ENCODE results near the gene NUAK1.

DNA sequence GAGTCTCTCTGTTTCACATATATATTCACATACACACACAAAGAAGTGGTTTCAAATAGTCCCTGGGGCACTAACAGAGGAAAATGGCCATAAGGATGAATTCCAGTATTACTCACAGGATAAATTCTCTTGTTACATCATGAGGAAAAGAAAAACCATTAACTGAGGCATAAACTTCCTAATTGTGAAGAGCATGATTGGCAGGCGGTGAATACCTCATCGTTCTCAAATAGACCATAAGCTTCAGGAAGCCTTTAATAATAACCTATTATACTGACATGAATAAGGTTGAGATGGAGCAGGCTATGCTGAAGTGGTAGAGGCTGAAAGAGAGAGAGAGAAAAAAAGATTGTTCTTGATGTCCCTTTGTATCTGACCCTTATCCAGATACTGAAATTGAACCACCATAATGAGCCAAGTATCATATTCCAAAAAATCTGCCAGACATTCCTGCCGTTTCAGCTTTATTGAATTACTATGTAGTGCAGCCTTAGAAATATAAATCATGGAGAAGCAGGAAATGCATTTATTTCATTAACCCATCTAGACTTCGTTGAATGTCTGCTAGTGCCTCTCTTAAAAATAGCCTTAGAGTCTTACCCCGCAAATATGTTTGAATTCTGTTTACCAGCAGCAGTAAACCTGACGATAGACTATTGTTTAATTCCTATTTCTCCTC, 86.8 kb downstream of the NUAK1 start:
- TF ChIP-seq, protein P1, sequence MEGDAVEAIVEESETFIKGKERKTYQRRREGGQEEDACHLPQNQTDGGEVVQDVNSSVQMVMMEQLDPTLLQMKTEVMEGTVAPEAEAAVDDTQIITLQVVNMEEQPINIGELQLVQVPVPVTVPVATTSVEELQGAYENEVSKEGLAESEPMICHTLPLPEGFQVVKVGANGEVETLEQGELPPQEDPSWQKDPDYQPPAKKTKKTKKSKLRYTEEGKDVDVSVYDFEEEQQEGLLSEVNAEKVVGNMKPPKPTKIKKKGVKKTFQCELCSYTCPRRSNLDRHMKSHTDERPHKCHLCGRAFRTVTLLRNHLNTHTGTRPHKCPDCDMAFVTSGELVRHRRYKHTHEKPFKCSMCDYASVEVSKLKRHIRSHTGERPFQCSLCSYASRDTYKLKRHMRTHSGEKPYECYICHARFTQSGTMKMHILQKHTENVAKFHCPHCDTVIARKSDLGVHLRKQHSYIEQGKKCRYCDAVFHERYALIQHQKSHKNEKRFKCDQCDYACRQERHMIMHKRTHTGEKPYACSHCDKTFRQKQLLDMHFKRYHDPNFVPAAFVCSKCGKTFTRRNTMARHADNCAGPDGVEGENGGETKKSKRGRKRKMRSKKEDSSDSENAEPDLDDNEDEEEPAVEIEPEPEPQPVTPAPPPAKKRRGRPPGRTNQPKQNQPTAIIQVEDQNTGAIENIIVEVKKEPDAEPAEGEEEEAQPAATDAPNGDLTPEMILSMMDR (IDR thresholded peaks at IDR 0.05 in 4 of 5, conservative IDR thresholded peaks at IDR 0.05 in 1 of 5): no peak
- no peak for TF ChIP-seq POLR2A (IDR thresholded peaks at IDR 0.05)
